Posterior vena cava (tissue), 2 donors: ENCODE measurements around the gene KAT6B. TPM values are rescaled to one million over a fixed set of nuclear protein-coding genes. Genes with fewer than 3 reads are reported as not detected.

Source experiments
- DNase-seq: peaks from one replicate; pipeline ENCODE4 v3.0.0-alpha.2; 2020; ENCODE audit warnings: low spot score
- intact Hi-C, 2 donors: fragments of 100-400 bp; cut with DNase I; formaldehyde crosslinking; loops; one replicate each; pipeline versions ENCODE4 v1.14.1 to v1.14.2; 2022 to 2023
- total RNA-seq, 2 donors: library from RNA; stranded (reverse); fragmentation: NEBNext Ultra II Directional; extraction: Animal tissue kit (Norgen Biotek cat#: 25700); gene quantifications; one replicate each; pipeline ENCODE4 v1.2.1, GENCODE V29; 2021
- donor health status: DM: yes; HTN: yes; CAD: no.
- donor health status: DM: yes; HTN: yes; CAD: no.

The KAT6B gene
- total RNA-seq, 2 donors from 2014 or later, result 34.7 to 35.0 TPM

DNA sequence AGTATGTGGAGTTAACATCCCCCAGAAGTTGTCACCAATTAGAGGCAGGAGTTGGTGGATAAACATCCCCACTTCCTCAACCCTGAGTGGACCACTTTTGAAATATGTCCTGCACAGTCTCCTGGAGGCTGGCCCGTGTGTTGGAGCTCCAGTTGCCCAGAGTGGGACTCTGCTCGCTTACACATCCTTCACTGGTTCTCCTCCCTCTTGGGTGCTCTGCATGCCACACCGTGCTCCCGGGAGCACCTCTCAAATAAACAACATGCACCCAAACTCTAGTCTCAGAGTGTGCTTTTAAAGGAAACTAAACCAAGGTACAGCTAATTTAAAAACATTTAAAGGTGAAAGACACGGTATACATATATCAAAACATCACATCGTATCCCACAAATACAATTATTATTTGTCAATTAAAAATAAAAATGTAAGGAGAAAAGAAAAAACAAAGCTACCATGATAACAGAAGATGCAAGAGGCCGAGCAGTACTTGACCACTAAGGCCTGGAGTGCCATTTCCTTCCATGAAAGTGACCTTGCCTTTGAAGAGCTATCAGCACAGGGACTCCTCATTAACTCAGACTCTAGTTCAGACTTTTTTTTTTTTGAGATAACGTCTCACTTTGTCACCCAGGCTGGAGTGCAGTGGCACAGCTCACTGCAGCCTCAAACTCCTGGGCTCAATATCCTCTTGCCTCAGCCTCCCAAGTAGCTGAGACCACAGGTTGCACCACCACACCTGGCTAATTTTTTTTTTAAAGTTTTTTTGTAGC, 237.2 kb downstream of the KAT6B start:
- intact Hi-C loops, result no loop called here
- no peak for DNase-seq

GRCh38 chr10:75065076-75065475, 238.7 kb downstream of the KAT6B start:
- intact Hi-C loops, result no loop called here
- no peak for DNase-seq

GRCh38 chr10:75066271-75066670, 239.9 kb downstream of the KAT6B start:
- no peak for DNase-seq
- intact Hi-C loops, result no loop called here

DNA sequence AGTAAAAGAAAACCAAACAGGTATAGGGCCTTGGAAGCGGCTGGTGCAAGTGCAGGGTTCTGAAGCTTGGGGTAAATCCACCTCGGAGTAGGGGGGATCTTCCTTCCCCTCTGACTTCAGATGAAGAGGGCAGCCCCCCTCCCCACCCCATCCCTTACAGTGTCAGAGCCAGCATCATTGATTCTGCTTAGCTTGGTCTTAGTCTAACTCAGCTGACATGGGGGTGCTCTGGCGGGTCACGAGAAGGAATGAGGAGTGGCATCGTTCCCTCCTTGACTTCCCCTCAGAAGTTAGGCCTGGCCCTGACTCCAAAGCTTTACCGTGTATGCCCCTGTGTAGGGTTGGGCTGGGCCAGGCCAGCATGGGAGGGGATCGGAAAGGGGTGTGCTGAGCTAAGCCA, 240.9 kb downstream of the KAT6B start:
- no peak for DNase-seq
- intact Hi-C loops, result no loop called here

GRCh38 chr10:75068523-75068922, 242.1 kb downstream of the KAT6B start:
- intact Hi-C loops, result no loop called here
- no peak for DNase-seq

DNA sequence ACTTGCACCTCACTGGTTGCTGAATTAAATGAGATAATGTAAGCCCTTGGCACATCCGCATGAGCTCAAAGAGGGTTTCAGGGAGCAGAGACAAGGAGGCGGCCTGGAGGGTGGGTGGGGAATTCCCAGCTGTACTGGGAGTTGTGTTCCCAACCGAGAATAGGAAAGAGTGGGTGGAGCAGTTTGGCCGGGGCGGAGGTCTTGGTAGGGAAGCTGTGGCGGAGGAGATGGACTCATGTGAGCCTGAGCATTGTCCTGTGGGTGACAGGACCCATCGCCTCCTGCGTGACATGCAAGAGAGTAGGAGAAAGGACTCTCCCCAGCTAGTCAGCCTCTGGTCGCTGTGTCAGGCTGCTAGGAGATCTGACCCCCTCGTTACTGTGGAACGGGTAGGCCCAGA, 244.1 kb downstream of the KAT6B start:
- intact Hi-C loops, result no loop called here
- DNase-seq, result no peak

GRCh38 chr10:75070961-75071428, 244.6 kb downstream of the KAT6B start:
- DNase-seq, result no peak
- intact Hi-C loops, result no loop called here

GRCh38 chr10:75071756-75072155, 245.4 kb downstream of the KAT6B start:
- peak; percentile 79 for DNase-seq
- intact Hi-C loops, result no loop called here

DNA sequence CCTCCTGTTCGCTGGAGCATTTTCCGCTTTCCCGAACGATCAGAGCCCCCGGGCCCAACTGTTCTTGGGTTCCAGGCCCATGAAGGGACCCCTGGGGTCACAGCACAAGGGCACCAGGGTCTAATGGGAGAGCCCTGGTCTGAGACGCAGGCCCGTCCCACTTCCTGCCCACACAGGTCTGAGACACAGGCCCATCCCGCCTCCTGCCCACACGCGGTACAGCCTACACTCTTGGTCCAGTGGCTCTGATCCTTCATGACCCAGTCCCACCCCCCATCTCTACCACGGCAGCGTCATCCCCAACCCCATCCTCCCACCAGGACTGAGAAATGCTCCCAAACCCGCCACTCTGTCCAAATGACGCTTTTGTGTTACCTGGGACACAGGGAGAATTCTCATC, 246.3 kb downstream of the KAT6B start:
- peak; percentile 52 for DNase-seq
- intact Hi-C loops, result no loop called here

- no peak for DNase-seq
- intact Hi-C loops, result no loop called here
Observed at GRCh38 chr10:75073442-75073841, 247.0 kb downstream of the KAT6B start.

DNA sequence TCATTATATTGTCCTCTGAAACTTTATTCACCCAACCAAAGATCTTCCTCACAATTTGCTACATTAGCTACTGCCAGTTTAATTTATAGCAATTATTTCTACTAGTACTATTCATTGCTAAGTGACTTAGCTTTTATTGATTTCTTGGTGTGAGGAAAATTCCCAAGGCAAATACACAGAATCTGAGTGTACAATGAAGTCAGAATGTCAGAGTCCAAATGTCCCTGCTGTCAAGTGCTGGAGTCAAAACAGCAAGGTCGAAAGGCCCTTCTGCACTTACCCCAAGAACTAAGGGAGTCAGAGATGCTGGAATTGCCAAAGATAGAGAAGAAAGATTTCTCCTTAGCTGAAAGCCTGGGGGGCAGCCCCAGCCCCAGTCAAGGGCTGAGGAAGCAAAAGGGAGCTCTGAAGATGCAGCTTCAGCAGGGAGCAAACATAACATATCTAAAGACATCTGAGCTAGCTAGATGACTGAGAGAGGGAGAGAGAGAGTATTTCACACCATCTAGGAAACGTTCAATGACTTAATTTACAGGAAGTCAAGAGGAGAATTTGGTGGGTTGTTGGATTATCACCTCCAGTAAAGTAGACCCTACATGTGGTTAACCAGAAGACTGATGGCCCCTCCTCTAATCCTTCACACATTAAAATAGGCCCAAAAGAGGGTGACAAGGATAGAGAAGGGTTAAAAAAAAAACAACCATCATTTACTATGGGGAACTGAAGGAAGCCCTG, 248.5 kb downstream of the KAT6B start:
- intact Hi-C loops, result no loop called here
- DNase-seq, result peak; percentile 4

- no peak for DNase-seq
- intact Hi-C loops, result no loop called here
Observed at GRCh38 chr10:75076348-75076747, 249.9 kb downstream of the KAT6B start.

GRCh38 chr10:75079436-75080083, 253.2 kb downstream of the KAT6B start:
- intact Hi-C loops, result loop anchor here in 1 of 2 donors (10.0 kb wide), 1 partner anchor 485 kb away; no protein-coding TSS in a partner anchor

GRCh38 chr10:75080554-75080953, 254.2 kb downstream of the KAT6B start:
- intact Hi-C loops, result loop anchor here in 1 of 2 donors (10.0 kb wide), 1 partner anchor 484 kb away; no protein-coding TSS in a partner anchor
- DNase-seq, result no peak

More at GRCh38 chr10:75079436-75080083, 253.2 kb downstream of the KAT6B start:
- no peak for DNase-seq

- DNase-seq, result no peak
- intact Hi-C loops, result loop anchor here in 1 of 2 donors (10.0 kb wide), 1 partner anchor 483 kb away; no protein-coding TSS in a partner anchor
Observed at GRCh38 chr10:75081379-75081778, 255.0 kb downstream of the KAT6B start.
